HEK293 (cell line): ENCODE results near the gene PIK3C2G.

Experiments
- CTCF ChIA-PET: fragments of 350-600 bp; formaldehyde crosslinking; extraction: SDS; loops from one replicate; lab custom pipeline; 2021; ENCODE audit warnings: antibody characterized with exemption; lab: Yijun Ruan, JAX
- POLR2A ChIA-PET: fragments of 300-600 bp; formaldehyde crosslinking; extraction: SDS; loops from one replicate; lab custom pipeline; 2020; ENCODE audit warnings: antibody characterized with exemption, inconsistent platforms; lab: Yijun Ruan, JAX
- H3K27ac ChIP-seq: fragments of 200-500 bp; sonication (Bioruptor generic); 2 replicates; pipeline ENCODE4 v1.5.1; 2014; ENCODE audit warnings: low read depth, low read length, control low read depth, inconsistent platforms; ENCODE audit errors: extremely low read depth
- H3K36me3 ChIP-seq, 2 experiments: fragments of 200-500 bp in 1 of 2; sonication (Bioruptor generic) in 1 of 2; 1 replicate in 1 of 2; 2 replicates in 1 of 2; pipeline ENCODE4 v1.5.1; 2014 to 2017; ENCODE audit warnings: inconsistent platforms in 2 of 2, low read length in 2 of 2; ENCODE audit not compliant: control insufficient read depth in 2 of 2, insufficient read depth in 1 of 2
- H3K4me1 ChIP-seq: fragments of 200-500 bp; sonication (Bioruptor generic); 2 replicates; pipeline ENCODE4 v1.5.1; 2014; ENCODE audit warnings: mild to moderate bottlenecking, low read length, inconsistent platforms; ENCODE audit not compliant: control insufficient read depth, insufficient read depth
- H3K4me3 ChIP-seq: 2 replicates; pipeline ENCODE4 v1.5.1; 2011; ENCODE audit warnings: low read depth, mild to moderate bottlenecking, control low read depth, low read length, moderate library complexity
- H3K9me3 ChIP-seq: fragments of 200-500 bp; sonication (Bioruptor generic); 2 replicates; pipeline ENCODE4 v1.5.1; 2014; ENCODE audit warnings: low read depth, low read length, inconsistent platforms; ENCODE audit not compliant: control insufficient read depth, insufficient read depth
- GFI1B ChIP-seq: fragments of 450-650 bp; formaldehyde crosslinking; IDR thresholded peaks from 2 replicates; pipeline ENCODE4 v1.5.1; 2016; ENCODE audit warnings: missing biosample characterization, missing genetic modification characterization
- KLF10 ChIP-seq: fragments of 450-650 bp; IDR thresholded peaks from 2 replicates; pipeline ENCODE4 v1.5.1; 2018; ENCODE audit warnings: missing biosample characterization, mild to moderate bottlenecking, missing genetic modification characterization
- RBAK ChIP-seq: fragments of 450-650 bp; formaldehyde crosslinking; IDR thresholded peaks from 2 replicates; pipeline ENCODE4 v1.5.1; 2016; ENCODE audit warnings: missing biosample characterization, missing genetic modification characterization
- SCRT1 ChIP-seq: fragments of 450-650 bp; formaldehyde crosslinking; IDR thresholded peaks from 2 replicates; pipeline ENCODE4 v1.5.1; 2016; ENCODE audit warnings: missing biosample characterization, missing genetic modification characterization, borderline replicate concordance
- ZFP69B ChIP-seq: fragments of 450-650 bp; formaldehyde crosslinking; IDR thresholded peaks from 2 replicates; pipeline ENCODE4 v1.5.1; 2016; ENCODE audit warnings: missing biosample characterization, missing genetic modification characterization
- ZNF16 ChIP-seq: fragments of 450-650 bp; formaldehyde crosslinking; IDR thresholded peaks from 2 replicates; pipeline ENCODE4 v1.5.1; 2016; ENCODE audit warnings: low read depth, missing biosample characterization, missing genetic modification characterization
- ZNF239 ChIP-seq: fragments of 450-650 bp; formaldehyde crosslinking; IDR thresholded peaks from 2 replicates; pipeline ENCODE4 v1.5.1; 2016; ENCODE audit warnings: missing biosample characterization, missing genetic modification characterization
- ZNF292 ChIP-seq: fragments of 450-650 bp; formaldehyde crosslinking; IDR thresholded peaks from 2 replicates; pipeline ENCODE4 v1.5.1; 2016; ENCODE audit warnings: low read depth, missing biosample characterization, missing genetic modification characterization, borderline replicate concordance
- ZNF48 ChIP-seq: fragments of 450-650 bp; formaldehyde crosslinking; IDR thresholded peaks from 2 replicates; pipeline ENCODE4 v1.5.1; 2016; ENCODE audit warnings: missing biosample characterization, missing genetic modification characterization
- ZNF521 ChIP-seq: fragments of 450-650 bp; formaldehyde crosslinking; IDR thresholded peaks from 2 replicates; pipeline ENCODE4 v1.5.1; 2017; ENCODE audit warnings: missing biosample characterization, mild to moderate bottlenecking, missing genetic modification characterization
- ZNF610 ChIP-seq: fragments of 450-650 bp; formaldehyde crosslinking; IDR thresholded peaks from 2 replicates; pipeline ENCODE4 v1.5.1; 2016; ENCODE audit warnings: missing biosample characterization, missing genetic modification characterization, borderline replicate concordance
- ZNF629 ChIP-seq: fragments of 450-650 bp; formaldehyde crosslinking; IDR thresholded peaks from 2 replicates; pipeline ENCODE4 v1.5.1; 2017; ENCODE audit warnings: missing biosample characterization, missing genetic modification characterization
- ZNF701 ChIP-seq: fragments of 450-650 bp; formaldehyde crosslinking; IDR thresholded peaks from 2 replicates; pipeline ENCODE4 v1.5.1; 2016; ENCODE audit warnings: missing biosample characterization, missing genetic modification characterization
- ZNF76 ChIP-seq: fragments of 450-650 bp; formaldehyde crosslinking; IDR thresholded peaks from 2 replicates; pipeline ENCODE4; 2016; ENCODE audit warnings: low read depth, missing biosample characterization, missing genetic modification characterization, borderline replicate concordance
- ZNF830 ChIP-seq: fragments of 450-650 bp; IDR thresholded peaks from 2 replicates; pipeline ENCODE4 v1.5.0; 2018; ENCODE audit warnings: missing biosample characterization, missing genetic modification characterization, low read depth, mild to moderate bottlenecking, moderate library complexity
- TF ChIP-seq, protein P1 (sequence below): fragments of 450-650 bp; formaldehyde crosslinking; optimal IDR thresholded peaks from 2 replicates; pipeline ENCODE3; 2016; ENCODE audit warnings: missing biosample characterization, mild to moderate bottlenecking, missing genetic modification characterization
- TF ChIP-seq, protein P2 (sequence below): fragments of 450-650 bp; formaldehyde crosslinking; IDR thresholded peaks from 2 replicates; pipeline ENCODE4 v1.5.1; 2016; ENCODE audit warnings: missing biosample characterization, missing genetic modification characterization
- TF ChIP-seq, protein P3 (sequence below): fragments of 450-650 bp; formaldehyde crosslinking; IDR thresholded peaks from 2 replicates; pipeline ENCODE4 v1.5.1; 2016; ENCODE audit warnings: missing biosample characterization, missing genetic modification characterization
- TF ChIP-seq, protein P4 (sequence below): fragments of 450-650 bp; formaldehyde crosslinking; IDR thresholded peaks from 2 replicates; pipeline ENCODE4 v1.5.1; 2016; ENCODE audit warnings: missing biosample characterization, missing genetic modification characterization
- TF ChIP-seq, protein P5 (sequence below): fragments of 450-650 bp; formaldehyde crosslinking; IDR thresholded peaks from 2 replicates; pipeline ENCODE4 v1.5.1; 2016; ENCODE audit warnings: missing biosample characterization, missing genetic modification characterization

Gene PIK3C2G

DNA sequence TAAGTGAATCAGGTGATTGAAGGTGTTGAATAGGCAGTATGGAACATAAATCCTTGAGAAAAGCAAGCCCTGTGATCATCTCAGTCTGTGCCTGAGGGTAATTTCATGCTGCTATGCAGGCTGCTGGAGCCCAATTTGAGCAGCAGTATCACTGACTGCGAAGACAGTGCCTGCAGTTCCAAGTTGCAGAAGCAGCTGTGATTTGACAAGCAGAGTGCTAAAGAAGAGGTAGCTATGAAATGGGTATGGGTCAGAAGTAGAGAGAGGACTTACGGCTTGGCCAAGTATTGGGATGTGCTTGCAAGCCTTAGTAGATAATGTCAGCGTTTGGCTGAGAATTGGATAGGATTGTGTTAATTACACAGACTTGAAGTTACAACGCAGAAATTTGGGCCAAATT, 22.5 kb downstream of the PIK3C2G start:
- Histone ChIP-seq H3K9me3 (no peaks in the 10 kb centered on the region), H3K4me3 (no peak overlapping the region), H3K27ac (no peak overlapping the region), H3K36me3 (no peaks in the 10 kb centered on the region), H3K4me1 (no peaks in the 10 kb centered on the region)
- CTCF ChIA-PET: interaction anchor here (0.6 kb wide), 1 partner anchor 11 kb away, joined by 4 read pairs; no protein-coding TSS in a partner anchor
- POLR2A ChIA-PET: no interaction called here
- TF ChIP-seq ZNF48 (no peak), RBAK (tag by site-specific recombination) (no peak)

DNA sequence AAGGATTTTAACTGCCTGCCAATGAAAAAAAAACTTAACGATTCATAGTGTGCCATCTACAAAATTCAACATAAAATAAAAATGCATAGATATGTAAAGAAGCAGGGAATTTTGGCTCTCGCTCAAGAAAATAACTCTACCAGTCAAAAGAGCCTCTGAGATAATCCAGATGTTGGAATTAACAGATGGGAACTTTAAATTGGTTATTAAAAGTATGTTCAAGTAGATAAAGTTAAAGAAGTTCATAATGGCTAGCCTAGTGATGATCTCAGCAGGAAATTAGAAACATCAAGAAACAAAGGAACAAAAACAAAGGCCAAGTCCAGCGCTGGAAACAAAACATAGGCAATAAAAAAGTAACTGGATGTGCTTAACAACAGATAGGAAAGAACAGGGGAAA, 23.1 kb downstream of the PIK3C2G start:
- Histone ChIP-seq H3K9me3 (no peaks in the 10 kb centered on the region), H3K4me3 (no peak overlapping the region), H3K4me1 (no peaks in the 10 kb centered on the region), H3K27ac (no peak overlapping the region), H3K36me3 (no peaks in the 10 kb centered on the region)
- TF ChIP-seq ZNF629 (tag by site-specific recombination) (no peak), ZNF292 (no peak), ZNF521 (tag by site-specific recombination) (no peak), ZNF830 (tag by site-specific recombination) (no peak), ZNF16 (tag by site-specific recombination) (no peak), ZNF239 (tag by site-specific recombination) (no peak), ZNF610 (no peak), GFI1B (tag by site-specific recombination) (no peak), SCRT1 (tag by site-specific recombination) (no peak), ZNF701 (no peak), ZFP69B (tag by site-specific recombination) (no peak), ZNF76 (tag by site-specific recombination) (no peak), KLF10 (no peak)
- TF ChIP-seq, protein P1, sequence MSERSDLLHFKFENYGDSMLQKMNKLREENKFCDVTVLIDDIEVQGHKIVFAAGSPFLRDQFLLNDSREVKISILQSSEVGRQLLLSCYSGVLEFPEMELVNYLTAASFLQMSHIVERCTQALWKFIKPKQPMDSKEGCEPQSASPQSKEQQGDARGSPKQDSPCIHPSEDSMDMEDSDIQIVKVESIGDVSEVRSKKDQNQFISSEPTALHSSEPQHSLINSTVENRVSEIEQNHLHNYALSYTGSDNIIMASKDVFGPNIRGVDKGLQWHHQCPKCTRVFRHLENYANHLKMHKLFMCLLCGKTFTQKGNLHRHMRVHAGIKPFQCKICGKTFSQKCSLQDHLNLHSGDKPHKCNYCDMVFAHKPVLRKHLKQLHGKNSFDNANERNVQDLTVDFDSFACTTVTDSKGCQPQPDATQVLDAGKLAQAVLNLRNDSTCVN (tag by site-specific recombination): no peak
- TF ChIP-seq, protein P2, sequence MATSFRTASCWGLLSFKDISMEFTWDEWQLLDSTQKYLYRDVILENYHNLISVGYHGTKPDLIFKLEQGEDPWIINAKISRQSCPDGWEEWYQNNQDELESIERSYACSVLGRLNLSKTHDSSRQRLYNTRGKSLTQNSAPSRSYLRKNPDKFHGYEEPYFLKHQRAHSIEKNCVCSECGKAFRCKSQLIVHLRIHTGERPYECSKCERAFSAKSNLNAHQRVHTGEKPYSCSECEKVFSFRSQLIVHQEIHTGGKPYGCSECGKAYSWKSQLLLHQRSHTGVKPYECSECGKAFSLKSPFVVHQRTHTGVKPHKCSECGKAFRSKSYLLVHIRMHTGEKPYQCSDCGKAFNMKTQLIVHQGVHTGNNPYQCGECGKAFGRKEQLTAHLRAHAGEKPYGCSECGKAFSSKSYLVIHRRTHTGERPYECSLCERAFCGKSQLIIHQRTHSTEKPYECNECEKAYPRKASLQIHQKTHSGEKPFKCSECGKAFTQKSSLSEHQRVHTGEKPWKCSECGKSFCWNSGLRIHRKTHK: no peak
- TF ChIP-seq, protein P3, sequence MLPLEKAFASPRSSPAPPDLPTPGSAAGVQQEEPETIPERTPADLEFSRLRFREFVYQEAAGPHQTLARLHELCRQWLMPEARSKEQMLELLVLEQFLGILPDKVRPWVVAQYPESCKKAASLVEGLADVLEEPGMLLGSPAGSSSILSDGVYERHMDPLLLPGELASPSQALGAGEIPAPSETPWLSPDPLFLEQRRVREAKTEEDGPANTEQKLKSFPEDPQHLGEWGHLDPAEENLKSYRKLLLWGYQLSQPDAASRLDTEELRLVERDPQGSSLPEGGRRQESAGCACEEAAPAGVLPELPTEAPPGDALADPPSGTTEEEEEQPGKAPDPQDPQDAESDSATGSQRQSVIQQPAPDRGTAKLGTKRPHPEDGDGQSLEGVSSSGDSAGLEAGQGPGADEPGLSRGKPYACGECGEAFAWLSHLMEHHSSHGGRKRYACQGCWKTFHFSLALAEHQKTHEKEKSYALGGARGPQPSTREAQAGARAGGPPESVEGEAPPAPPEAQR (tag by site-specific recombination): no peak
- TF ChIP-seq, protein P4, sequence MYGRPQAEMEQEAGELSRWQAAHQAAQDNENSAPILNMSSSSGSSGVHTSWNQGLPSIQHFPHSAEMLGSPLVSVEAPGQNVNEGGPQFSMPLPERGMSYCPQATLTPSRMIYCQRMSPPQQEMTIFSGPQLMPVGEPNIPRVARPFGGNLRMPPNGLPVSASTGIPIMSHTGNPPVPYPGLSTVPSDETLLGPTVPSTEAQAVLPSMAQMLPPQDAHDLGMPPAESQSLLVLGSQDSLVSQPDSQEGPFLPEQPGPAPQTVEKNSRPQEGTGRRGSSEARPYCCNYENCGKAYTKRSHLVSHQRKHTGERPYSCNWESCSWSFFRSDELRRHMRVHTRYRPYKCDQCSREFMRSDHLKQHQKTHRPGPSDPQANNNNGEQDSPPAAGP (tag by site-specific recombination): no peak
- TF ChIP-seq, protein P5, sequence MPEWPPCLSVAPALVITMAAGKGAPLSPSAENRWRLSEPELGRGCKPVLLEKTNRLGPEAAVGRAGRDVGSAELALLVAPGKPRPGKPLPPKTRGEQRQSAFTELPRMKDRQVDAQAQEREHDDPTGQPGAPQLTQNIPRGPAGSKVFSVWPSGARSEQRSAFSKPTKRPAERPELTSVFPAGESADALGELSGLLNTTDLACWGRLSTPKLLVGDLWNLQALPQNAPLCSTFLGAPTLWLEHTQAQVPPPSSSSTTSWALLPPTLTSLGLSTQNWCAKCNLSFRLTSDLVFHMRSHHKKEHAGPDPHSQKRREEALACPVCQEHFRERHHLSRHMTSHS (tag by site-specific recombination): no peak
- CTCF ChIA-PET: interaction anchor here (0.6 kb wide), 1 partner anchor 11 kb away, joined by 4 read pairs; no protein-coding TSS in a partner anchor
- POLR2A ChIA-PET: no interaction called here
